CD4-positive, alpha-beta T cell (primary cell): ENCODE results near the gene TTC39A. TPM values are rescaled to one million over a fixed set of nuclear protein-coding genes. Genes with fewer than 3 reads are reported as not detected.
"Not testable (repeated sequence)": the region's sequence is repeated elsewhere in the genome, so short reads cannot be mapped to it uniquely, and the experiment has no call there.

Experiments used
- ATAC-seq: fragments of 200-7000 bp; cut with Tn5 transposase; one replicate; pipeline ENCODE4 v1.10.0; 2022; ENCODE audit warnings: mild to moderate bottlenecking; ENCODE audit not compliant: poor library complexity
- CTCF ChIA-PET: fragments of 350-600 bp; sonication (Branson Sonifier 250); formaldehyde crosslinking; loops from one replicate; lab custom pipeline; 2021; ENCODE audit warnings: antibody characterized with exemption, inconsistent platforms; lab: Charles Lee
- POLR2A ChIA-PET: fragments of 350-600 bp; sonication (Branson Sonifier 250); formaldehyde crosslinking; loops from one replicate; lab custom pipeline; 2021; ENCODE audit warnings: antibody characterized with exemption, inconsistent platforms; lab: Charles Lee
- DNase-seq, 14 experiments: peaks; one replicate each; pipeline ENCODE4 v3.0.0-alpha.2; 2013 to 2020; ENCODE audit warnings: mixed read lengths in 2 of 14
- H3K27ac ChIP-seq, 2 donors: one replicate each; pipeline versions ENCODE4 v1.5.1 to v1.7.0; 2013; ENCODE audit warnings: low read length in 2 of 2, low read depth in 1 of 2, mild to moderate bottlenecking in 1 of 2
- H3K27me3 ChIP-seq, 2 experiments: 1 replicate in 1 of 2; 2 replicates in 1 of 2; pipeline versions ENCODE4 v1.6.1 to v1.7.0; 2013; ENCODE audit warnings: low read length in 2 of 2, control low read depth in 1 of 2, mild to moderate bottlenecking in 1 of 2, moderate library complexity in 1 of 2; ENCODE audit not compliant: insufficient read depth in 2 of 2, control insufficient read depth in 1 of 2
- H3K36me3 ChIP-seq: one replicate; pipeline ENCODE4 v1.6.1; 2013; ENCODE audit warnings: low read length, control low read depth; ENCODE audit not compliant: insufficient read depth
- H3K4me1 ChIP-seq: one replicate; pipeline ENCODE4 v1.6.1; 2013; ENCODE audit warnings: low read length, control low read depth; ENCODE audit not compliant: insufficient read depth
- H3K4me3 ChIP-seq: one replicate; pipeline ENCODE4 v1.5.1; 2013; ENCODE audit warnings: mild to moderate bottlenecking, low read length, moderate library complexity
- H3K9me3 ChIP-seq, 2 experiments: 1 replicate in 1 of 2; 2 replicates in 1 of 2; pipeline versions ENCODE4 v1.6.1 to v1.7.0; 2013; ENCODE audit warnings: low read length in 2 of 2, mild to moderate bottlenecking in 2 of 2, control low read depth in 1 of 2, moderate library complexity in 1 of 2; ENCODE audit not compliant: control insufficient read depth in 1 of 2, insufficient read depth in 1 of 2
- H3K27ac Mint-ChIP-seq: one replicate; pipeline ENCODE4 v1.8.0; 2020; ENCODE audit warnings: mixed read lengths
- H3K27me3 Mint-ChIP-seq: one replicate; pipeline ENCODE4 v1.8.0; 2021; ENCODE audit warnings: mixed read lengths
- H3K36me3 Mint-ChIP-seq: one replicate; pipeline ENCODE4 v1.8.0; 2021; ENCODE audit warnings: low read depth, mixed read lengths
- H3K4me1 Mint-ChIP-seq: one replicate; pipeline ENCODE4 v1.8.0; 2021; ENCODE audit warnings: low read depth, mixed read lengths
- H3K4me3 Mint-ChIP-seq: one replicate; pipeline ENCODE4 v1.8.0; 2020; ENCODE audit warnings: mild to moderate bottlenecking, mixed read lengths
- H3K9me3 Mint-ChIP-seq: one replicate; pipeline ENCODE4 v1.8.0; 2020; ENCODE audit warnings: mixed read lengths
- CTCF ChIP-seq: fragments of 200-600 bp; IDR thresholded peaks from one replicate; pipeline ENCODE4 v1.8.0; 2022; ENCODE audit warnings: antibody characterized with exemption, mild to moderate bottlenecking
- intact Hi-C, 2 experiments: fragments of 100-400 bp; cut with DNase I in 1 of 2; cut with micrococcal nuclease in 1 of 2; formaldehyde crosslinking; loops; one replicate each; pipeline versions ENCODE4 v1.15.1 to v1.9.0; 2023 to 2025; cut with DNase I, micrococcal nuclease
- total RNA-seq, 174 experiments: library from RNA in 2 of 174; stranded (reverse) in 2 of 174; gene quantifications; one replicate each; pipeline ENCODE4 v1.2.3 and lab custom pipeline; 2021 to 2026

TTC39A gene
- total RNA-seq, 2 experiments from 2014 or later = not detected

- Mint-ChIP-seq H3K27me3 (peaks cover 33% of the 10 kb centered on the region), H3K4me1 (no peaks in the 10 kb centered on the region), H3K27ac (no peak overlapping the region), H3K4me3 (no peak overlapping the region), H3K36me3 (no peaks in the 10 kb centered on the region), H3K9me3 (no peaks in the 10 kb centered on the region)
- H3K4me3 ChIP-seq = no peak overlapping the region
- H3K27me3 ChIP-seq = peaks cover 14 to 18% of the 10 kb centered on the region in 2 experiments
- DNase-seq (no peak), ATAC-seq (no peak)
- no peak for TF ChIP-seq CTCF
- POLR2A ChIA-PET = no interaction called here
- no peaks in the 10 kb centered on the region for H3K4me1 ChIP-seq
- H3K9me3 ChIP-seq = no peaks in the 10 kb centered on the region
- H3K36me3 ChIP-seq = no peaks in the 10 kb centered on the region
- CTCF ChIA-PET = no interaction called here
- no peak overlapping the region for H3K27ac ChIP-seq
- intact Hi-C loops = no loop called here
Observed at GRCh38 chr1:51325391-51325790, 5.0 kb downstream of the TTC39A start.

- H3K27me3 Mint-ChIP-seq = peaks cover 33% of the 10 kb centered on the region
- H3K27ac Mint-ChIP-seq = not testable (repeated sequence)
Observed at GRCh38 chr1:51325011-51325385, 5.4 kb downstream of the TTC39A start.

GRCh38 chr1:51324251-51325010 is 5.9 kb downstream of the TTC39A start:
- POLR2A ChIA-PET = no interaction called here
- no peaks in the 10 kb centered on the region for H3K4me1 ChIP-seq
- no peaks in the 10 kb centered on the region for H3K36me3 Mint-ChIP-seq
- H3K4me1 Mint-ChIP-seq = no peaks in the 10 kb centered on the region
- peaks cover 8 to 12% of the 10 kb centered on the region in 2 experiments for H3K27me3 ChIP-seq
- H3K4me3 Mint-ChIP-seq = no peak overlapping the region
- no peak for TF ChIP-seq CTCF
- H3K27ac Mint-ChIP-seq = no peak overlapping the region
- no peaks in the 10 kb centered on the region for H3K9me3 Mint-ChIP-seq
- H3K4me3 ChIP-seq = no peak overlapping the region
- H3K27me3 Mint-ChIP-seq = peaks cover 27% of the 10 kb centered on the region
- no peaks in the 10 kb centered on the region for H3K36me3 ChIP-seq
- no peaks in the 10 kb centered on the region for H3K9me3 ChIP-seq
- DNase-seq (no peak), ATAC-seq (no peak)
- no peak overlapping the region for H3K27ac ChIP-seq
- CTCF ChIA-PET = no interaction called here
- intact Hi-C loops = no loop called here

More at GRCh38 chr1:51325011-51325385, 5.4 kb downstream of the TTC39A start:
- H3K4me1 ChIP-seq, H3K36me3 Mint-ChIP-seq, CTCF ChIA-PET, H3K4me3 Mint-ChIP-seq, ATAC-seq, H3K9me3 Mint-ChIP-seq, POLR2A ChIA-PET, H3K4me3 ChIP-seq, H3K4me1 Mint-ChIP-seq, H3K36me3 ChIP-seq, H3K9me3 ChIP-seq, H3K27ac ChIP-seq, intact Hi-C loops, DNase-seq: not testable (repeated sequence)
- H3K27me3 ChIP-seq = peaks cover 14 to 18% of the 10 kb centered on the region in 2 experiments

- no peaks in the 10 kb centered on the region for H3K9me3 ChIP-seq
Observed at GRCh38 chr1:51323778-51324177, 6.6 kb downstream of the TTC39A start.

More at GRCh38 chr1:51323778-51324177, 6.6 kb downstream of the TTC39A start:
- H3K36me3 Mint-ChIP-seq = no peaks in the 10 kb centered on the region
- no peaks in the 10 kb centered on the region for H3K9me3 Mint-ChIP-seq
- intact Hi-C loops = no loop called here
- CTCF ChIA-PET = no interaction called here
- Histone ChIP-seq H3K27ac (no peak overlapping the region), H3K36me3 (no peaks in the 10 kb centered on the region), H3K4me1 (no peaks in the 10 kb centered on the region), H3K4me3 (no peak overlapping the region), H3K27me3 (peaks cover 6 to 7% of the 10 kb centered on the region in 2 experiments)
- ATAC-seq = no peak
- H3K4me1 Mint-ChIP-seq = no peaks in the 10 kb centered on the region
- DNase-seq = no peak
- no peak overlapping the region for H3K4me3 Mint-ChIP-seq
- POLR2A ChIA-PET = no interaction called here
- no peak for TF ChIP-seq CTCF
- H3K27ac Mint-ChIP-seq = no peak overlapping the region
- H3K27me3 Mint-ChIP-seq = peaks cover 21% of the 10 kb centered on the region
